Daoy (cell line): ENCODE results near the gene MTA1. TPM values are rescaled to one million over a fixed set of nuclear protein-coding genes. Genes with fewer than 3 reads are reported as not detected.

Source experiments
- DNase-seq: peaks from one replicate; pipeline ENCODE4 v3.0.0-alpha.2; 2015; ENCODE audit warnings: low read depth
- total RNA-seq: library from RNA; depleted of rRNA; stranded (reverse); fragments of >200 nt; shearing (Covaris generic); gene quantifications from 2 replicates; pipeline ENCODE4 v1.2.3, GENCODE V29; 2014

The MTA1 gene
- total RNA-seq, 1 experiment from 2014 or later = 37.9 TPM

DNA sequence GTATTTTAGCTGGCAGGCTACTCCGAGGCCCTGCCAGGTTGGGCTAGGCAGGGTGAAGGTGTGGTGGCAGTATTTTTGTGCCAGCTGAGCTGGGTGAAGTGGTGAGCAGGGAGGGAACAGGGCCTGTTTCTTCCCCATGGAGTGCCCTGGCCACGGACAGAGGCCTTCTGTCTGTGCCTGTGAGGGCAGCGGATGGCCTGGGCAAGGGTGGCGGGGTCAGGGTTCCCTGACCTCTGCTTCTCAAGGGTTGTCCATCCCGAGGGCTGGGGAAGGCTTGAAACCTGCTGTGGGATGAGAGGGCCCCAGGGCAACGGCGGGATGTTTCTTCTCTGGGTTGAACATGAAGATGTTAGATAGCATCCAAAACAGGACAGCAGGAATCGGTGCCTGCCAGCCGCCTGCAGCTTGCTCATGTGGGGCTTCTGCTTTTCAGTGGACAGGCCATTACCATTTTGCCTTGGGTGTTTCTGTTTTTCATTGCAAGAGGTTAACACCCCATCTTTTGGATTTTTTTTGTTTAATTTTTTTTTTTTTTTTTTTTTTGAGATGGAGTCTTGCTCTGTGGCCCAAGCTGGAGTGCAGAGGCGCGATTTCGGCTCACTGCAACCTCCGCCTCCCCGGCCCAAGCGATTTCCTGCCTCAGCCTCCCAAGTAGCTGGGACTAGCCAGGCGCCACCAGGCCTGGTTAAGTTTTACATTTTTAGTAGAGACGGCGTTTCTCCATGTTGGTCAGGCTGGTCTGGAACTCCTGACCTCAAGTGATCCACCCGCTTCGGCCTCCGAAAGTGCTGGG, 3.3 kb downstream of the MTA1 start:
- no peak for DNase-seq

DNA sequence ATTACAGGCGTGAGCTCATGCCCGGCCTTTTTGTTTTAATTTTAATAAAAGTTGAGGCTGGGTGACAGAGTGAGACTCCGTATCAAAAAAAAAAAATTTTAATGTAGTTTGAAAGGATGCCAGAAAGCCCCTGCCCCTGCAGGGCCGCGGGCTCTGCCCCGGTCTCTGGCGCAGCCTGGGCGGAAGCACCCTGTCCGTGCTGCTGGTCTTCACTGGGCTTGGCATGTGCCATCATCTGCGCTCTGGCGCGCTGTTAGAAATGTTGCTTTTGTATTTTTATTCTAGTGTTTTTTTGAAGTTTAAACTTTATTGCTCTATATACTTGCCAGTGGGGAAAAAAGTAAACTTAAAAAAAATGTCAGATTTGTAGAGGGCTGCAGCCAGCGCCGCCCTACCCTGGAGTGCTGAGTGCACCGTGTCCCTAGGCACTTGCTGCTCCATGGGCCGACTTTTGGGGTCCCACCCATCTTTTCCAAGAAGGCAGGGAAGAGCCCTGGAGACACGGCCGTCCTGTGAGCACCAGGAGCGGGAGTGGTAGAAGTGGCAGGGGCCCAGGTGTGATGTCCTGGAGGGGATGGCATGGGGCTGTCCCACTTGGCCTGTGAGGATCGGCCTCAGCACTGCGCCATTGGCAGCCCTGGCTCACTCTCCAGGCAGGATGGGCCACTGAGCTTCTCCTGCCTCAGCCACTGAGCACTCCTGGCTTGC, 4.0 kb downstream of the MTA1 start:
- DNase-seq = no peak

DNA sequence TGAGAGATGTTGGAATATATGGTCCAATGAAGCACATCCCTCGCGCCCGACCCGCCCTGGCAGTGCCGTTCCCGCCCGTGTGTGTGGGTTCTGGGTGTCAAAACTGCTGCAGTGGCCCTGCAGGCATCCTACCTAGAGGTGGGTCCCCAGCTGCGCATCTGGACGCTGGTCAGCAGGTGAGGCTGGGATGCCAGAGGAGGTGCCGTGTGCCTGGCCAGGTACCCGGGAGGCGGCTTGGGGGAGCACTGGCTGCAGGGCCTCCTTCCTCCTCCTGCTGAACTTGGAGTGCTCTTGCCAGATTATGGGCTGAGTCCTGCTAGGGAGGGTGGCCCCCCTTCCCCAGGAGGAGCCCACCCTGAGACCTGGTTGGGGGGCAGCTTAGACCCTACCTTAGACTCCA, 5.2 kb downstream of the MTA1 start:
- no peak for DNase-seq

DNA sequence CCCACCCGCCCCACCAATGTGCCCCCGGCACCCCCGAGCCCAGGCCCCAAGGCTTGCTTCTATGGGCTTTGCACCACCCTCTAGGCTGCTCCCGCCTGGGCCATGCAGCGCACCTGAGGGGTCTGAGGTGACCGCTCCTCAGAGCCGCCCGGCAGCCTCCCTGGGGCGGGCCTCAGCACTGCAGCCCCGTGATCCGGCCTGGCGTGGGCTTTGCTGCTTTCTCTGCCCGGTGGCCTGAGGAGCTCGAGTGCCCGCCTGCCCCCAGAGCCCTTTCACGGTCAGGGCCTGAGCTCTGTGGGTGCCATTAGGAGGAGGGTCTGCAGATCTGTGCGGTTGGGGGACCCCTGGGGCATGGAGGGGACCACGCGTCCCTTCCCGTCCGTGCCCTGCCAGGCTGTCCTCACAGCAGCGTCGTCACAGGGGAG, 6.2 kb downstream of the MTA1 start:
- no peak for DNase-seq

DNA sequence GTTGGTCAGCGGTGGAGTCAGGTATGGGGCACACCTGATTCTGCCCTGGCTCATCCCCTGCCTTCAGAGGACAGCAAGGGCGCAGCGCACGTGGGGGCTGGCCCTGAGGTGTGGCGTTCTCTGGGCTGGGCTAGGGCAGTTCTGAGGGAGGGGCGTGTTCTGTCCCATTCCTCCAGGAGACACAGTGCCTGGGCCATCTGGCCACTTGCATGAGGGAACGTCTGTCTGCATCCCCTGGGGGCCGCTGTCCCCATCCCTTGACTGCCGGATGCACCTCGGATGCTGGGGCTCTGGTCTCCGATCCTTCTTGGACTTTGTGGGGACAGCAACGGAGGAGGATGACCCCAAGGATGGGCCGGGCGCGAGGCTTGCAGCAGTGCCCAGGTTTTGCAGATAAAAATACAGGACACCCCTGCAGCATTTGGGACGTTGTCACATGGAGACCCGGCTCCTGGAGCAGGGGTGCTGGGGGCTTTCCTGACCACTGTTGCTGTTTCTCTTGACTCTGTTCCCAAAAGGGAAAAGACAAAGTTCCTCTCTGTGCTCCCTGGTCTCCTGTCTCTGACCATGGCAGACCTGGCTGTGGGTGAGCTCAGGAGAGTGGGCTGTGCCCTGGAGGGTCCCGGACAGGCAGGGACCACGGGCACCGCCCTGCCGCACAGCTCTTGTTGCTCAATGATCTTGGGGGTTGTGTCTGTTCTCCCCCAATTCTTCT, 6.9 kb downstream of the MTA1 start:
- DNase-seq = no peak

DNA sequence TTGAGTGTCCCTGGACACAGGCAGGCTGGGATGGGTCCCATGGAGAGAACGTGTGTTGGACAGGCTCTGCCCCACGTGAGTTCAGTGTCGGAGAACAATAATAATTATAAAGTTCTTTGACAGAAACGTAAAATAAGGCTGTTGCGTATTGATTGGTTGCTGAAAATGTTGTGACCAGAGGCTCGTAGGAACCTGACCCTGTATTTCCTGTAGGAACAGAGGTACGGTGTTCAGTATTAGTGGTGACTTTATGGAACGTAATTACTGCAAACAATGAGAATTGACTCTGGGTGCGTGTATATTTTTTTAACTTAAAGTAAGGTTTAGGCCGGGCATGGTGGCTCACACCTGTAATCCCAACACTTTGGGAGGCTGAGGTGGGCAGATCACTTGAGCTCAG, 7.8 kb downstream of the MTA1 start:
- no peak for DNase-seq

DNA sequence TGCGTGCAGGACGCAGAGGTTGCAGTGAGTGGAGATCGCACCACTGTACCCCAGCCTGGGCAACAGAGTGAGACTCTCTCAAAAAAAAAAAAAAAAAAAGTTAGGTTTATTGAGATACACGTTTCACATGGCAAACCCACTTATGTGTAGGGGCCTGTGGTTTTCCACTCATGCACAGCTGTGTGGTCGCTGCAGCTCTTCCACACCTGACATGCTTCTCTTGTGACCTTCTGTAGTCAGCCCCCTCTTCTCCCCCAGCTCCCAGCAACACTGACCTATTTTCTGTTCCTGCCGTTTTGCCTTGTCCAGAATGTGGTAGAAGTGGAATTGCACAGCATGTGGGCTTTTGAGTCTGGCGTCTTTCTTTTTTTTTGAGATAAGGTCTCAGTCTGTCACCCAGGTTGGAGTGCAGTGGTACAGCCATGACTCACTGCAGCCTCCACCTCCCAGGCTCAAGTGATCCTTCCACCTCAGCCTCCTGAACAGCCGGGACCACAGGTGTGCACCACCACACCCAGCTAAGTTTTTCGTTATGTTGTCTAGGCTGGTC, 8.4 kb downstream of the MTA1 start:
- no peak for DNase-seq

DNA sequence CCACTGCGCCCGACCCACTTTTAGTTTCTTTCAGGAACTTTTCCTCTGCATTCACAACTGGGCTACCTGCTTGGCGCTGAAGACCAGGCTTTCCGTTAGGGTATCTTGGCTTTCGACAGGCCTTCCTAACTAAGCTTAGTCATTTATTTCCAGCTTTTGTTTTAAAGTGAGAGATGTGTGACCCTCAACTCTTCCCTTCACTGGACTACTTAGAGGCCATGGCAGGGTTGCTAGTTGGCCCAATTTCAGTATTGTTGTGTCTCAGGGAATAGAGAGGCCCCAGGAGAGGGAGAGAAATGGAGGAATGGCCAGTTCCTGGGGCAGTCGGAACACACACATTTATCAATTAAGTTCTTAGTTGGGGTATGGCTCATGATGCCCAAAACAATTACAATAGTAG, 10.4 kb downstream of the MTA1 start:
- DNase-seq = no peak

DNA sequence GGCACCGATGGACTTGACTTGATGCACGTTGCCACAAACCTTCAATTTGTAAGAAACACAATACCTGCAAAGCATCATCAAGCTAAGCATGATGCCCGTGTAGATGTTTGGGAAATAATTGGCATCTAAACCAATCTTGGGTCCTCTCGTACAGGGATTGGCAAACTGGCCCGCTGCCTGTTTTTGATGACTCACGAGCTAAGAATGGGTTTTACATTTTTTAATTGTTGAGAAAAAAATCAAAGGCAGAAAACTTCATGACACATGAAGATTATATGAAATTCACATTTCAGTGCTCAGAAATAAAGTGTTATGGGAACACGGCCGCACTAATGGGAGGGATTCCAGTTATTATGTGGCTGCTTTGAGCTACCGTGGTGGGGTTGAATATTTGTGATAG, 10.9 kb downstream of the MTA1 start:
- DNase-seq = peak; percentile 68

DNA sequence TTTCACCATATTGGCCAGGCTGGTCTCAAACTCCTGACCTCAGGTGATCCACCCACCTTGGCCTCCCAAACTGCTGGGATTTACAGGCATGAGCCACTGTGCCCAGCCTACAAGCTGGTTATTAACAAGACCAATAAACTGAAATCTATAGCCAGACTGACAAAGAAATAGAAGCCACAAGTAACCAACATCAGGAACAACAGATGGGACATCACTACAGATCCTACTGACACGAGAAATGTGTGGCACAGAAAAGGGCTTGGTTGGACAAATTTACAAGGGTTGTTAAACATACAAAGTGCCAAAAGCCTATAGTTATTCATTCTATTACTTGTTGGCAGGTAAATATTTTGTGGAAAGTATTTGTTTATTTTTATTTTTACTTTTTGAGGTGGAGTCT, 11.6 kb downstream of the MTA1 start:
- DNase-seq = no peak

DNA sequence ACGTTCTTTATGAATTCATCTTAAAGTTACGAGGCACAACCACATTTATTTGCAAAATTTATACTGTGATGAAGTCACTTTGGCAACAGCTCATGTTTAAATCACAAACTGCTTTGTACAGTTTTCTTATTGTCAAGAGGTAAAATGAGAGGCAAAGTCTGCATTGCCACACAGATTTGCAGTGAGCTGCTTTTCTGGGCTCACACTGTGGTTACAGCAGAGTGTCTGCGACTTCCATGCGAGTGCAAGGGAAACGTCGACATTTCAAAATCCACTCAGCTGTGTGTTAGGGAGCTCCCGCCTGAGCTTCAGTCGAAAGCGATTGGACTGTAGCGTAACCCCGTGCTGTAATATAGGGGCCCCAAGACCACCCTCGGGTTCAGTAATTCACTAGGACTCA, 13.0 kb downstream of the MTA1 start:
- DNase-seq = no peak

DNA sequence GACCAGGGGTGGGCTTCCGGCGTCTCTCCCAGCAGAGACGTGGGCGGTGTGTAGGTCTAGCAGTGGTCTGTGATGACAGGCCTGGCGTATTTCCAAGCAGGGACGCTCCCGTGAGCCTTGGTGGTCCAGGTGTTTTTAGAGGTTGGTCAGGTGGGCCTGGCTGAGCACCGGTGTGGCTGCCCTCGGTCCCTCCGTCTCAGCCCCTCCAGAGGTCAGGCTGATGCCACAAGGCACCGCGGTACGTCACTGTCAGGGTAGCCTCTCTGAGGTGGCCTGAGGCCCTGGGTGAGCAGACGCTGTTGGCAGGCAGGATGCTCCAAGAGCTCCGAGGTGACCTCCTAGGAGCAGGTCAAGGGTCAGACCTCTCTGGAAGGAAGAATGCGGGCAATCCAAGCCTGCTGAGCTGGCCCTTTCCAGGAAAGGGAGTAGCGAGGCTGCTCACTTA, 13.6 kb downstream of the MTA1 start:
- no peak for DNase-seq

DNA sequence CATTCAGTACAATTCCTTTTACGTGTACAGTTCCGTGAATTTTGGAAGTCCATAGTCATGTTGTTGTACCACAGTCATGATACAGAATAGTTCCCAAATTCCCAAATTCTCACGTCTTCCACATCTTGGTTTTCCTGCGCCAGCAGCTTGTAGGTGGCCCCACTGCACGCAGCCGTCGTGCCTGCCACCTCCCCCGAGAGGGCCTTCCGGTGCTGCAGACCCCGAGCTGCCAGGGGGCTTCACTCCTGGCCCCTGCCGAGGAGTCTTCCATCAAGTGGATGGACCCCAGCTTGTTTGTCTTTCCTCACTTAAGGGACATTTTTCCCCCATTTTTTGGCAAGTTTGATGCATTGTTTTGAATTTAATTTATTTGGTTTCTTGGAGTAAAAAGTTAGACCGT, 16.8 kb downstream of the MTA1 start:
- no peak for DNase-seq

DNA sequence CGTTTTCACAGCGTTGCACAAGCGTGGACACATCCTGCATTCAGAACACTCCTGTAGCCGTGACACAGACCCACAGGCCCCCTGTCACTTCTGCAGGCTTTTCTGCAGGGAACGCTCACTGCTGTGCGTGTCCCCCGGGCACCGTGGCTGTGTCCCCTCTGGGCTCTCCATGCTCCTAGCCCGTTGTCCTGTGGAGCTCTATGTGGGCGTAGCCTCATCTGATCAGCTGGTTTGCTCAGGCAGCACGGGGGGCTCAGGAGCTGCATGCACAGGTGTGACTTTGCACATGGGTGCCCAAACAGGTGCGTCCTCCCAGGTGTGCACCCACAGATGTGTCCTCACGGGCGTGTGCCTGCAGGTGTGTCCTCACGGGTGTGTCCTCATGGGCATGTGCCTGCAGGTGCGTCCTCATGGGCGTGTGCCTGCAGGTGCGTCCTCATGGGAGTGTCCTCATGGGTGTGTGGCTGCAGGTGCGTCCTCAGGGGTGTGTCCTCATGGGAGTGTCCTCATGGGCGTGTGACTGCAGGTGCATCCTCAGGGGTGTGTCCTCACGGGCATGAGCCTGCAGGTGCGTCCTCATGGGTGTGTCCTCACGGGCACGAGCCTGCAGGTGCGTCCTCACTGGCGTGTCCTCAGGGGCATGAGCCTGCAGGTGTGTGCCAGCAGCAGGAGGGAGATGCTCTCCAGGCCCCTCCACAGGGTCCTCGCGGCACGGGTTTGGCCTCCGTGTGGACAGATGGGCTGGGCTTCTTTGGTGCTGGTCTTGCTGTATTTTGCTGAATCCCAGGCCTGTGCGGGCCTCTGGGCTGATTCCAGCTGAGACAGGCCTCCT, 17.5 kb downstream of the MTA1 start:
- DNase-seq = no peak

DNA sequence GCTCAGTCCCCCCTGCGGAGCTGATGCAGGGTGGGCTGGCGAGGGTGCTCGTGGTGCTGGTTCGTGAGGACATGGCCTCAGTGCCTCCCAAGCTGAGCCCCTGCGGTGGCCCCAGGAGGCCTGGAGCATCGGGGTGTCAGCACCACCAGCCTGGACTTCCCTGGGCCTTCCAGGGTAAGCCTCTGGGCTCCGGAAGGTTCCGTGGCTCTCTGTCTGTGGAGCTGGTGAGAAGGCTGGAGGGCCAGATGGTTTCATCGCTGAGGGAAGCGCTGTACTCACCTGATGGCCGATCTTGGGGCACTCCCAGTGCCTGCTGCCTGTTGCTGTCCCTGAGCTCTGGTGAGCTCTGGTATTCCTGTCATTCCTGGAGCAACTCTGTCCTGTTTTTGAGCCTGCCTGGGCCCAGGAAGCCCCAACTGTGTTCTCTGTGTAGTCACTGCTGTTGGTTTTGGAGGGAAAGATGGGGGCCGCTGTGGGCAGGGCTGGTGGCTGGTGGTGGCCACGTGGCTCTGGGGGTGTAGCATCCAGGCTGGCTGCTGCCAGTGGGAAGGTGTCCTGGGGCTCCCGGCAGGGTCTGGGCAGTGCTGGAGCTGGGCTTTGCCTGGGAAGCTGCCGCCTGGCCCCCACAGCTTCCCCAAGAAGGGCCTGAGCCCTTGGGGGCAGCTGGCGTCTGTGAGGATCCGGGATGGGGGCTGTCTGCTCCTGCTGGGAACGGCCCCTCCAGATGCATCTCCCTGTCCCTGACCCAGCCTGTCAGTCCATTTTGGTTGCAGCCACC, 18.3 kb downstream of the MTA1 start:
- DNase-seq = no peak

DNA sequence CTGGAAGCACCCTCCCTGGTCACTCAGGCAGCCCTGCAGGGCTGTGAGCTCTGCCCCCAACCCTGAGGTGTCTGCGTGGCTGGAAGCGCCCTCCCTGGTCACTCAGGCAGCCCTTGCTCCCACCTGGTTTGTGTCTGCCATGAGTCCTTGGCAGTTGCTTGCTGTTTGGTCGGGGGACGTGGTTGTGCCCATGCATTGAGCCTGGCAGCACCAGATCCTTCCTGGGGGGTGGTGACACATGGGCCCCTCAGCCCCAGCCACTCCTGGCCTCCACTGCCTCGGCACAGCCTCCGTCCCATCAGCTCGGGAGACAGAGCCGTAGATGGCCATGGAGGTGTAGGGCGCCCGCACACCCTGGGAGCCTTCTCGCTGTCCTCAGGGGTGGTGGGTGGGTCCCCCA, 19.6 kb downstream of the MTA1 start:
- DNase-seq = no peak

DNA sequence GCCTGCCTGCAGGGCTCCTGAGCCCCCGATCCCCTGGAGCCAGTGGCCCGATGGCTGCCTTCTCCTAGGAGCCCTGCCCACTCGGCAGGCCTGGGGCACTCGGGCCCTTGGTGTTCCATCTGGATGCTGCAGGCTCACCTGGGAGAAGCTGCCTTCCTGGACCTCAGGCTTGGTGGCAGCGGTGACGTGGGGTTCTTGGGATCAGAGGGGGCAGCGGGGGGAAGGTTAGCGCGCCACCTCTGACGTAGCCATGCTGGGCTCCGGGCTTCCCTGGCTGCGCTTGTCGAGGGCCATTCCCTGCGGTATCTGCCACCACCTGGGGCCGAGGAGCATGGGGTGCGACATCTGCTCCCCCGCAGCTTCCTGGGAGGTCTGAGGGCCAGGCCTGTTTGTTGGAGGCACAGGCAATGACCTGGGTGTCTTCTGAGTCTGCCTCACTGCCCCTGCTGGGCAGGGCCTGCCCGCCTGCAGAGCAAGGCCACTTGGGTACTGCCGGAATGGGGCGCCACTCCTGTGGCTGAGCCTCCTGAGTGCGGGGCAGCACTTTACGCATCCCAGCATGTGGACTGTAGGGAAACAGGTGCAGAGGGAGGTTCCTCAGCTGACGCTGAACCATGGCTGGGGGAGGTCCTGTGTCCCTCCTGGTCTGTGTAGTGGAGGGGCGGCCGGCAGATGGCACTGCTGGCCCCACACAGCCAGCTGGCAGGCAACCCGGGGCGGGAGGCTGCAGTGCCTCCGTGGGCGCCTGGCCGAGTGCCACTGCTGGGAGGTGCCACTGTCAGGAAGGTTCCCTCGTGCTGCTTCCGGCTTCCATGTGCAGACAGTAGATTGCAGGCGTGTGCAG, 20.3 kb downstream of the MTA1 start:
- DNase-seq = peak; percentile 50

DNA sequence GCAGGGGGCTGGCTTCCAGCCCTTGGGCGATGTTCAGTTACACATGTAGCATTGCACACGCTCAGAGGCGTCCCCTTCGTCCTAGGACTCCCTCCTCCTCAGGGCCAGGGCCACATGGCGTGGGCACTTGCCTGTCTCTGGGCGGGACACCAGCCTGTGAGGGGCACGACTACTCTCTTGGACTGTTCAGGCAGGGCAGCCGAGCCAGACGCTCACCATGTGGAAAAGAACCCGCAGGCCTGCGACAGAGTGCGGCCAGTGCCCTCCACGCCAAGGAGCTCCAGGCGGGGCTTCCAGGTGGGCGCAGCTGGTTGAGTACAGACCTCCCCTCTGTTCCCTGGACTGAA, 20.9 kb downstream of the MTA1 start:
- no peak for DNase-seq

DNA sequence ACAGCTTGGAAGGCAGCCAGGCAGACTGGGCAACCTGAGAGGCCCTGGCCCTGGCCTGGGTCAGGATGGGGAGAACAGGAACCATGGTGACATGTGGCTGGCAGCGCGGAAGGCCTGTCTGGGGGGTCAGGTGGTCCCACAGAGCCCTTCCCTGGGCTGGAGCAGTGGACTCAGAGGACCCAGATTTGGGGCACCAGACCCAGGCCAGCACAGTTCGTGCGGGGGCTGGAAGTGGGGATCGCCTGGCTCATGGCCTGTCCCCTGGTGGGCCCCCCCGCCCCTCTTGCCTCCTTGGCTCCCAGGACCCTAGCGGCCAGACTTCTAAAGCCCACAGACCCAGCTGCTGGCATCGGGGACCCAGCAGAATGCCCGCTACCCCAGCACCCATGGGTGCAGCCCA, 21.4 kb downstream of the MTA1 start:
- DNase-seq = no peak

DNA sequence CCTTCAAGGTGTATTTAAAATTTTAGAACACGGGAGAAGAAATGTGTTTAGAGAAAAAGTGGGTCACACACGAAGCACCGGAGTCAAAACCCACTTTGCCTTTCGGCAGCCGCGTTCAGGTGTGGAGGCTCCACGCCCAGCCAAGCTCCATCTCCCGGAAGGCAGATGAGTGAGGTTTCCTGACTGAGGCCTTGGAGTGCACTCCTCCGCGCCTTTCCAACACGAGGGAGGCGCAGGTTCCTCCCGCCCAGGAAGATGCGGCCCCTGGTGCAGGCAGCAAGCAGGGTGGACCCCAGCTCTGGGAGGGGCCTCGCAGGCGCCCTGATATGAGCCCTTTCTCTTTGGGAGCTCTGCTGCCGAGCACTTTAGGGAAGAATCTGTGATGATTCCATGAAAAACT, 22.5 kb downstream of the MTA1 start:
- DNase-seq = no peak
